Psoas muscle (tissue), 8 donors: Measurements from ENCODE around the gene DNAH3. TPM values are rescaled to one million over a fixed set of nuclear protein-coding genes. Genes with fewer than 3 reads are reported as not detected.
"Not testable (repeated sequence)": the region's sequence is repeated elsewhere in the genome, so short reads cannot be mapped to it uniquely, and the experiment has no call there.

Experiments used
- ATAC-seq, 4 donors: fragments of 200-7000 bp; cut with Tn5 transposase; one replicate each; pipeline ENCODE4 v1.9.1; 2020; ENCODE audit warnings: moderate library complexity in 3 of 4, mild to moderate bottlenecking in 2 of 4
- DNase-seq, 2 donors: peaks; one replicate each; pipeline ENCODE4 v3.0.0-alpha.2; 2020
- H3K27ac ChIP-seq: fragments of 200-600 bp; one replicate; pipeline ENCODE4 v1.8.0; 2022
- H3K27me3 ChIP-seq, 3 donors: fragments of 200-600 bp in 1 of 3; one replicate each; pipeline versions ENCODE4 v1.6.1 to v1.8.0; 2013 to 2022; ENCODE audit warnings: low read length in 2 of 3, mild to moderate bottlenecking in 2 of 3, moderate library complexity in 1 of 3; ENCODE audit not compliant: insufficient read depth in 3 of 3
- H3K36me3 ChIP-seq, 2 donors: fragments of 200-600 bp in 1 of 2; one replicate each; pipeline versions ENCODE4 v1.6.1 to v1.8.0; 2013 to 2022; ENCODE audit warnings: low read depth in 1 of 2, mild to moderate bottlenecking in 1 of 2, moderate library complexity in 1 of 2; ENCODE audit not compliant: insufficient read depth in 1 of 2
- H3K4me1 ChIP-seq: fragments of 200-600 bp; one replicate; pipeline ENCODE4 v1.8.0; 2022
- H3K4me3 ChIP-seq: fragments of 200-600 bp; one replicate; pipeline ENCODE4 v1.8.0; 2022; ENCODE audit warnings: mild to moderate bottlenecking
- H3K9me3 ChIP-seq: fragments of 200-600 bp; one replicate; pipeline ENCODE4 v1.8.0; 2022
- WGBS, 3 donors: extraction: QIAGEN DNeasy Blood & Tissue Kit; methylation state at CpG; one replicate each; pipeline versions ENCODE4 v1.1.6 to v1.1.7; 2013; 5-methylcytosine and 5-hydroxymethylcytosine counted together
- intact Hi-C, 2 donors: fragments of 100-400 bp; cut with DNase I; formaldehyde crosslinking; loops; one replicate each; pipeline versions ENCODE4 v1.11.0 to v1.14.2; 2022
- polyA plus RNA-seq, 3 donors: library from polyadenylated mRNA; stranded (reverse); fragments of 200-250 nt; gene quantifications; one replicate each; pipeline ENCODE4 v1.2.3, GENCODE V29; 2013
- total RNA-seq, 4 donors: library from RNA; stranded (reverse); fragmentation: NEBNext Ultra II Directional in 2 of 4; extraction: Animal tissue kit (Norgen Biotek cat#: 25700) in 2 of 4; gene quantifications; one replicate each; pipeline versions ENCODE4 v1.2.1 to v1.2.4, GENCODE V29; 2021 to 2023
- TF ChIP-seq, protein P1 (sequence below): fragments of 200-600 bp; IDR thresholded peaks from one replicate; pipeline ENCODE4 v1.8.0; 2022; ENCODE audit warnings: antibody characterized with exemption
- donor health status: healthy with polysubstance abuse.
- donor health status: DM: no; HTN: no; CAD: no; lungs with moderate emphysema.
- donor health status: Bipolar disorder and iron deficiency.
- donor health status: healthy.
- donor health status: DM: yes; HTN: yes; CAD: no.
- donor health status: DM: no; HTN: no; CAD: no.
- donor health status: DM: no; HTN: no; CAD: no.
- donor health status: DM: yes; HTN: yes; CAD: no.

Gene DNAH3
- total and polyA plus RNA-seq, 7 donors = 0.01 to 2.1 (median 0.17) TPM; not detected in 1

DNA sequence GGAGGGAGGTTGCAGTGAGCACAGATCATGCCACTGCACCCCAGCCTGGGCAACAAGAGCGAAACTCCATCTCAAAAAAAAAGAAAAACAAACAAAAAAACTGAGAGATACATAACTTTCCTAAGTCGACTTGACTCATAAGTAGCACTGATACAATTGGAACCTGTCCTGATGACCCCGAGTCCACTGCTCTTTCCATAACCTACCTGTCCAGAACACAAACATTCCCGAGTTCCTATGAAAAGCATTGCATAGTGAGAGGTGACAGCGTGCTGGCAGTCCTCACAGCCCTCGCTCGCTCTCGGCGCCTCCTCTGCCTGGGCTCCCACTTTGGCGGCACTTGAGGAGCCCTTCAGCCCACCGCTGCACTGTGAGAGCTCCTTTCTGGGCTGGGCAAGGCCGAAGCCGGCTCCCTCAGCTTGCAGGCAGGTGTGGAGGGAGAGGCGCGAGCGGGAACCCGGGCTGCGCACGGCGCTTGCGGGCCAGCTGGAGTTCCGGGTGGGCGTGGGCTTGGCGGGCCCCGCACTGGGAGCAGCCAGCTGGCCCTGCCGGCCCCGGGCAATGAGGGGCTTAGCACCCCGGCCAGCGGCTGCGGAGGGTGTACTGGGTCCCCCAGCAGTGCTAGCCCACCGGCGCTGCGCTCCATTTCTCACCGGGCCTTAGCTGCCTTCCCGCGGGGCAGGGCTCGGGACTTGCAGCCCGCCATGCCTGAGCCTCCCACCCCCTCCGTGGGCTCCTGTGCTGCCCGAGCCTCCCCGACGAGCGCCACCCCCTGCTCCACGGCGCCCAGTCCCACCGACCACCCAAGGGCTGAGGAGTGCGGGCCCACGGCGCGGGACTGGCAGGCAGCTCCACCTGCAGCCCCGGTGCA lies 1.7 kb upstream of the DNAH3 start:
- H3K27ac ChIP-seq, DNase-seq, H3K4me3 ChIP-seq, H3K27me3 ChIP-seq, ATAC-seq, H3K36me3 ChIP-seq, intact Hi-C loops, H3K9me3 ChIP-seq, H3K4me1 ChIP-seq: not testable (repeated sequence)
- 84 to 87% (median 86%) methylated on average over 47 to 51 of the region's 51 CpGs for WGBS, 3 donors

DNA sequence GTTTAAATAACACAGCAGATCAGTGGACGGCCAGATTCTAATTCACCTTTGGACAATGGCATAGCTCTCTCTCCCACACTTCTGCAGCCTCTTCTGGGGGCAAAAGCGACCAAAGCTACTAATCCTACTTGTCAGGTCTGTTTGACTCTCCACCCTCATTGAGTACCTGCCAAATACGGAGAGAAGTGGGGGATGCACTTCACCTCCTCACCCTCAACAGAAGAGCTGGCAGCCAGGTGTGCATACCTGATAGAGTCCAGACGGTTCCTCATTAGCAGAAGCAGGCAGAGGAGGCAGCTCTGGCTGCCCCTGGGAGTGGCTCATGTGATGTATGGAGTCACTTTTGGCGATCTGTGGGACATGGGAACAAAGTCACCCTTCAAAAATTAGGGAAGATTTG lies 4.9 kb downstream of the DNAH3 start:
- 68 to 77% (median 74%) methylated on average over 5 of the region's 5 CpGs for WGBS, 3 donors
- no peaks in the 10 kb centered on the region for H3K4me1 ChIP-seq
- no peaks in the 10 kb centered on the region for H3K9me3 ChIP-seq
- ATAC-seq (no peak), DNase-seq (no peak)
- no peak overlapping the region for H3K27ac ChIP-seq
- intact Hi-C loops = no loop called here
- H3K4me3 ChIP-seq = no peak overlapping the region
- no peaks in the 10 kb centered on the region for H3K36me3 ChIP-seq
- TF ChIP-seq, protein P1, sequence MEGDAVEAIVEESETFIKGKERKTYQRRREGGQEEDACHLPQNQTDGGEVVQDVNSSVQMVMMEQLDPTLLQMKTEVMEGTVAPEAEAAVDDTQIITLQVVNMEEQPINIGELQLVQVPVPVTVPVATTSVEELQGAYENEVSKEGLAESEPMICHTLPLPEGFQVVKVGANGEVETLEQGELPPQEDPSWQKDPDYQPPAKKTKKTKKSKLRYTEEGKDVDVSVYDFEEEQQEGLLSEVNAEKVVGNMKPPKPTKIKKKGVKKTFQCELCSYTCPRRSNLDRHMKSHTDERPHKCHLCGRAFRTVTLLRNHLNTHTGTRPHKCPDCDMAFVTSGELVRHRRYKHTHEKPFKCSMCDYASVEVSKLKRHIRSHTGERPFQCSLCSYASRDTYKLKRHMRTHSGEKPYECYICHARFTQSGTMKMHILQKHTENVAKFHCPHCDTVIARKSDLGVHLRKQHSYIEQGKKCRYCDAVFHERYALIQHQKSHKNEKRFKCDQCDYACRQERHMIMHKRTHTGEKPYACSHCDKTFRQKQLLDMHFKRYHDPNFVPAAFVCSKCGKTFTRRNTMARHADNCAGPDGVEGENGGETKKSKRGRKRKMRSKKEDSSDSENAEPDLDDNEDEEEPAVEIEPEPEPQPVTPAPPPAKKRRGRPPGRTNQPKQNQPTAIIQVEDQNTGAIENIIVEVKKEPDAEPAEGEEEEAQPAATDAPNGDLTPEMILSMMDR = no peak
- no peaks in the 10 kb centered on the region for H3K27me3 ChIP-seq

DNA sequence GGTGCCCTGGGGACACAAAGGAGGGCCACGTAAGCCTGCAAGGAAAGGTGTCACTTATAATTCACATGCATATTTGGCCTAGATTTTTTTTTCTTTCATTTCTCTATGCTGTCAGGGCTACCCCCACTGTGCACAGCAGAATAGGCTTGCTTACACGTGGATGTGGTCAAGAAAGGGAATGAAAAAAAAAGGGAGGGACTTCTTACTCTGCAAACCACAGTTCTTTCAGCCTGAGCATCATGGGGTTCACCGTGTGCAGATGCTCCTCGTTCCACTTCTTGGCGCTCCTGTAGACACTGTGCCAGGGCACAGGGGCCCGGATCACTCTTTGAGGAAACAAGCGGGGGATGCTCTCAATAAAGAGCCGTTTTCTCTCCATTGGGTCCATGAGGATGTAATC lies 16.6 kb downstream of the DNAH3 start:
- Histone ChIP-seq H3K4me1 (no peaks in the 10 kb centered on the region), H3K9me3 (no peaks in the 10 kb centered on the region), H3K27ac (no peak overlapping the region), H3K4me3 (no peak overlapping the region), H3K36me3 (no peaks in the 10 kb centered on the region), H3K27me3 (no peaks in the 10 kb centered on the region)
- ATAC-seq = no peak
- DNase-seq = no peak
- 82 to 88% (median 85%) methylated on average over 8 of the region's 8 CpGs for WGBS, 3 donors
- intact Hi-C loops = no loop called here
- TF ChIP-seq, protein P1 = no peak

DNA sequence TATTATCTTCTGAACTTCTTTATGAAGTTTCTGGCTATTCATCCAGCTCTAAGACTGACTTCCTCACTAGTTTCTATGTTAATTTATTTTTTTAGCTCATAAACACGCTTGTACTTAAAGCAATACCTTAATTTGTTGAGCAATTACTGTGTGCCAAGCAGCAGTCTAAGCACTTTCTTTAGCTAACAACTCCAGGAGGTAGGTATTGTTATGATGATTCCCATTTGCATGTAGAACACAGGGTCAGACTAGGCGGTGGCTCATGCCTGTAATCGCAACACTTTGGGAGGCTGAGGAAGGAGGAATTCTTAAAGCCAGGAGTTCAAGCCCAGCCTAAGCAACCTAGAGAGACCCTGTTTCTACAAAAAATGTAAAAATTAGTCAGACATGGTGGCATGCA lies 19.8 kb downstream of the DNAH3 start:
- DNase-seq (no peak), ATAC-seq (no peak)
- Histone ChIP-seq H3K4me3 (no peak overlapping the region), H3K4me1 (no peaks in the 10 kb centered on the region), H3K9me3 (no peaks in the 10 kb centered on the region), H3K27me3 (no peaks in the 10 kb centered on the region), H3K27ac (no peak overlapping the region), H3K36me3 (no peaks in the 10 kb centered on the region)
- intact Hi-C loops = no loop called here
- TF ChIP-seq, protein P1 = no peak
- 86 to 97% (median 91%) methylated on average over 3 of the region's 3 CpGs for WGBS, 3 donors

DNA sequence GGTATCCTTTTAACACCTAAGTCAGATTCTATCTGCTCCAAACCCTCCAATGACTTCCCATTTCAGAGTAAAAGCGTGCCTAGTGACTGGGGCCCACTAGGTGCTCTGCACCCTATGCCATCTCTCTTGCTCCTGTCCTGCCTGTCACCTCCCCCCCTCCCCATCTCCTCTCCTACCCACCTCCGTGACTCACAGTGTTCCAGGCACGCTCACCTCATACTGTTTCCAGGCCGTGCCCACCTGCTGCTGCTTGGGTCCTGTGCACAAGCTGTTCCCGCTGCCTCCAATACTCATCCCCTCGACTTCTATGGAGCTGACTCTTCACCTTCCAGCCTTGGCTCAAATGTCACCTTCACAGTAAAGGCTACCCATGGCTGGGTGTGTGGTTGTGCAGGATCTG lies 21.7 kb downstream of the DNAH3 start:
- no peaks in the 10 kb centered on the region for H3K9me3 ChIP-seq
- no peaks in the 10 kb centered on the region for H3K27me3 ChIP-seq
- no peaks in the 10 kb centered on the region for H3K36me3 ChIP-seq
- H3K4me1 ChIP-seq = no peaks in the 10 kb centered on the region
- DNase-seq (no peak), ATAC-seq (no peak)
- 90 to 91% (median 90%) methylated on average over 6 of the region's 6 CpGs for WGBS, 3 donors
- intact Hi-C loops = no loop called here
- H3K27ac ChIP-seq = no peak overlapping the region
- no peak overlapping the region for H3K4me3 ChIP-seq
- TF ChIP-seq, protein P1 = no peak
